ENCODE results near the gene CAT. TPM values are rescaled to one million over a fixed set of nuclear protein-coding genes. Genes with fewer than 3 reads are reported as not detected.

Gene CAT
- total RNA-seq, 1 donor from 2014 or later: 126 TPM

DNA sequence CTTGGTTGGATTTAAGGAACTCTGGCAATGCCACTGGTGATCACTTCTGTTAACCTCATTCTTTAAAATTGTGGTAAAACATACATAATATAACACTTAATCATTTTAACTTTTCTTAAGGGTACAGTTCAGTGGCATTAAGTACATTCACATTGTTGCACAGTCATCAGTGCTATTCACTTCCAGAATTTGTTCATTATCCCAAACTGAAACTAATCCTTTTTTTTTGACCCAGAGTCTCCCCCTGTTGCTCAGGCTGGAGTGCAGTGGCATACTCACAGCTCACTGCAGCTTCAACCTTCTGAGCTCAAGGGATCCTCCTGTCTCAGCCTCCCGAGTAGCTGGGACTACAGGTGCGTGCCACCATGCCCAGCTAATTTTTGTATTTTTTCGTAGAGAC is 64.2 kb downstream of the CAT start:
- Histone ChIP-seq H3K9me3 (replicated peaks) (no peaks in the 10 kb centered on the region), H3K27me3 (ENCODE audit: low read depth) (peaks cover 21% of the 10 kb centered on the region), H3K36me3 (no peaks in the 10 kb centered on the region), H3K4me1 (no peaks in the 10 kb centered on the region), H3K4me3 (no peak overlapping the region), H3K27ac (replicated peaks) (no peak overlapping the region)
- TF ChIP-seq, protein P1, sequence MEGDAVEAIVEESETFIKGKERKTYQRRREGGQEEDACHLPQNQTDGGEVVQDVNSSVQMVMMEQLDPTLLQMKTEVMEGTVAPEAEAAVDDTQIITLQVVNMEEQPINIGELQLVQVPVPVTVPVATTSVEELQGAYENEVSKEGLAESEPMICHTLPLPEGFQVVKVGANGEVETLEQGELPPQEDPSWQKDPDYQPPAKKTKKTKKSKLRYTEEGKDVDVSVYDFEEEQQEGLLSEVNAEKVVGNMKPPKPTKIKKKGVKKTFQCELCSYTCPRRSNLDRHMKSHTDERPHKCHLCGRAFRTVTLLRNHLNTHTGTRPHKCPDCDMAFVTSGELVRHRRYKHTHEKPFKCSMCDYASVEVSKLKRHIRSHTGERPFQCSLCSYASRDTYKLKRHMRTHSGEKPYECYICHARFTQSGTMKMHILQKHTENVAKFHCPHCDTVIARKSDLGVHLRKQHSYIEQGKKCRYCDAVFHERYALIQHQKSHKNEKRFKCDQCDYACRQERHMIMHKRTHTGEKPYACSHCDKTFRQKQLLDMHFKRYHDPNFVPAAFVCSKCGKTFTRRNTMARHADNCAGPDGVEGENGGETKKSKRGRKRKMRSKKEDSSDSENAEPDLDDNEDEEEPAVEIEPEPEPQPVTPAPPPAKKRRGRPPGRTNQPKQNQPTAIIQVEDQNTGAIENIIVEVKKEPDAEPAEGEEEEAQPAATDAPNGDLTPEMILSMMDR (IDR thresholded peaks at IDR 0.05; ENCODE audit: borderline replicate concordance): no peak
- intact Hi-C loops (cut with micrococcal nuclease): no loop called here
- no peak for DNase-seq

DNA sequence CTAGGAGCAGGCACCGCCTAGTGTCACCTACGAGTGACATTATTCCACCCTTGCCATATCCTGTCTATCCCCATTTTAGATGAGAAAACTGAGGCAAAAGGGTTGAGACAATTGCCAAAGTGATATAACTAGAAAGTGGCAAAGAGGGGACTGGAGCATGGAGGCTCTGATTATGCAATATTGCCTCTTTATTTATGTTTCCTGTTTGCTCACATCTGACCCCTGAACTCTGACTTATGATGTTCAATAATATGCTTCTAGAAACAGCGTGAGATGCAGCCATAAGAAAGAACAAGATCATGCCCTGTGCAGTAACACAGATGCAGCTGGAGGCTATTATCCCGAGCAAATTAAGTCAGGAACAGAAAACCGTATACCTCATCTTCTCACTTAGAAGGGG is 67.1 kb downstream of the CAT start:
- DNase-seq: no peak
- no peaks in the 10 kb centered on the region for H3K4me1 ChIP-seq
- TF ChIP-seq, protein P1 (IDR thresholded peaks at IDR 0.05; ENCODE audit: borderline replicate concordance): no peak
- H3K27ac ChIP-seq (replicated peaks): no peak overlapping the region
- no peaks in the 10 kb centered on the region for H3K9me3 ChIP-seq (replicated peaks)
- H3K4me3 ChIP-seq: no peak overlapping the region
- intact Hi-C loops (cut with micrococcal nuclease): no loop called here
- no peaks in the 10 kb centered on the region for H3K27me3 ChIP-seq (ENCODE audit: low read depth)
- no peaks in the 10 kb centered on the region for H3K36me3 ChIP-seq

DNA sequence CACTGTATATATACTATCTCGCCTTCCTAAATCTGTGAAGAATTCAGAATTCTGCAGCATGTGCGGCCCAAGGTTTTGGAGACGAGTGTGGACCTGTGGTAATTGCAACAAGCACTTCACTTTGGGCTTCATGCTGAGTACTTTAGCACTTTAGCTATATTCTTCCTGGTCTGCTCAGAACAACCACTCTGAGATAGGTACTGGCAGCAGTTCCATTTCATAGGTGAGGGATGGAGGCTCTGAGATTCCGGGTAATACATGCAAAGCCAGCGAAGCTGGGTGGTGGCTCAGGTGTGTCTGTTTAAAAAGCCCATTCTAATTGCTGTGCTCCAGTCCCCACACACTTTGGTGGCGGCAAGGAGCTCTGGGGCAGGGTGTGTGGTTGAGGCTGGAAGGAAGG is 68.4 kb downstream of the CAT start:
- Histone ChIP-seq H3K27ac (replicated peaks) (no peak overlapping the region), H3K4me3 (no peak overlapping the region), H3K4me1 (no peaks in the 10 kb centered on the region), H3K27me3 (ENCODE audit: low read depth) (no peaks in the 10 kb centered on the region), H3K9me3 (replicated peaks) (no peaks in the 10 kb centered on the region), H3K36me3 (no peaks in the 10 kb centered on the region)
- TF ChIP-seq, protein P1 (IDR thresholded peaks at IDR 0.05; ENCODE audit: borderline replicate concordance): no peak
- DNase-seq: no peak
- intact Hi-C loops (cut with micrococcal nuclease): no loop called here

DNA sequence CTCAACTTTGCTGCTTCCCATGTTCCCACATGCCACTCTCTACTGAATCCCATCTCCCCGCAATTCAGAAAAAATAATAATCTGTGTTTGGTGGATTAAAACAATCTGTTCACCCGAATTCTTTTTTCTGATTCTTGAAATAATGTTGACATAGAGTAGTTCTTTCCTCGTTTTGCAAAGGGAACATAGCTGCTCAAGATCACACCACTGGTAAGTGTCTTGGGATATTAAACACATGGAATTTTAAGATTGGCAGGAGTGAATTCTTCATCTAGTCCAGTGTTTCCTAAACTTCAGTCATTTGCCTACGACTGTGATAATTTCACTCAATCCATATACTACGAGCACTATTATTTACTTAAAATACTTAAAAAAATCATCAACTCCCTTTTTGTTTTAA is 68.9 kb downstream of the CAT start:
- Histone ChIP-seq H3K9me3 (replicated peaks) (no peaks in the 10 kb centered on the region), H3K27ac (replicated peaks) (no peak overlapping the region), H3K27me3 (ENCODE audit: low read depth) (no peaks in the 10 kb centered on the region), H3K4me3 (no peak overlapping the region), H3K4me1 (no peaks in the 10 kb centered on the region), H3K36me3 (no peaks in the 10 kb centered on the region)
- DNase-seq: no peak
- TF ChIP-seq, protein P1 (IDR thresholded peaks at IDR 0.05; ENCODE audit: borderline replicate concordance): no peak
- intact Hi-C loops (cut with micrococcal nuclease): no loop called here

DNA sequence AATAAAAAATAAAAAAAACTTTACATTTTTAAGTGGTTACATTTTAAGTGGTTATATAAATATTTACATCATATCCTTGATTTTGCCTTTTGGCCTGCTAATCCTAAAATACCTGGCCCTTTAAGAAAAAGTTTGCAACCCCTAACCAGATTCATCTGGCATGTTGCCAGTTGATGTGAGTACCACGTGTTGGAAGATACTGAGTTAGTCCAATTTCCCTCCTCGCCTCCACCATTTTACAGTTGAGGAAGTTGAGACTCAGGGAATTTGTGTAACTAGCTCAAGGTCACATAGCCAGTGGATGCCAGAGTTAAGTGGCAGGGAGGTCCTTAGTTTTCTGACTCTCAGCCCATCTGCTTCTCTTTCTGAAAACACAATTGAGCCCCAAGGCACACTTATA is 69.8 kb downstream of the CAT start:
- H3K27me3 ChIP-seq (ENCODE audit: low read depth): no peaks in the 10 kb centered on the region
- H3K9me3 ChIP-seq (replicated peaks): no peaks in the 10 kb centered on the region
- H3K4me1 ChIP-seq: no peaks in the 10 kb centered on the region
- intact Hi-C loops (cut with micrococcal nuclease): no loop called here
- H3K4me3 ChIP-seq: no peak overlapping the region
- no peaks in the 10 kb centered on the region for H3K36me3 ChIP-seq
- no peak overlapping the region for H3K27ac ChIP-seq (replicated peaks)
- no peak for DNase-seq
- TF ChIP-seq, protein P1 (IDR thresholded peaks at IDR 0.05; ENCODE audit: borderline replicate concordance): no peak

All from left ventricle myocardium inferior (tissue), 1 donor.